Pancreas (tissue), 10 donors: ENCODE data around the gene ST6GAL1. TPM values are rescaled to one million over a fixed set of nuclear protein-coding genes. Genes with fewer than 3 reads are reported as not detected.
"Not testable (repeated sequence)": the region's sequence is repeated elsewhere in the genome, so short reads cannot be mapped to it uniquely, and the experiment has no call there.

ENCODE experiments used
- ATAC-seq, 4 donors: fragments of 200-7000 bp; cut with Tn5 transposase; one replicate each; pipeline versions ENCODE4 v1.8.0 to v1.9.1; 2020; ENCODE audit warnings: mild to moderate bottlenecking in 4 of 4, moderate library complexity in 4 of 4
- DNase-seq, 6 donors: peaks; one replicate each; pipeline ENCODE4 v3.0.0-alpha.2; 2020
- FAIRE-seq: peaks from 2 replicates; lab custom pipeline; 2012; peaks lifted over from hg19 to GRCh38; lab: Jason Lieb, UNC
- H3K27ac ChIP-seq, 4 donors: fragments of 200-600 bp; sonication (generic); 1 replicate in 3 of 4; 2 replicates in 1 of 4; pipeline versions ENCODE4 v1.5.0 to v1.8.0; 2020
- H3K27me3 ChIP-seq, 4 donors: fragments of 200-600 bp; one replicate each; pipeline ENCODE4 v1.8.0; 2021
- H3K36me3 ChIP-seq, 3 donors: fragments of 200-600 bp; sonication (generic) in 1 of 3; one replicate each; pipeline versions ENCODE4 v1.5.0 to v1.8.0; 2020 to 2021
- H3K4me1 ChIP-seq, 3 donors: fragments of 200-600 bp; one replicate each; pipeline ENCODE4 v1.8.0; 2021
- H3K4me3 ChIP-seq, 4 donors: fragments of 200-600 bp; sonication (generic) in 2 of 4; one replicate each; pipeline versions ENCODE4 v1.5.0 to v1.8.0; 2020 to 2021
- H3K9me3 ChIP-seq, 4 donors: fragments of 200-600 bp; one replicate each; pipeline ENCODE4 v1.8.0; 2021
- WGBS, 2 donors: extraction: QIAGEN DNeasy Blood & Tissue Kit; methylation state at CpG; one replicate each; pipeline ENCODE4 v1.1.7; 2013; 5-methylcytosine and 5-hydroxymethylcytosine counted together
- intact Hi-C, 3 donors: fragments of 100-400 bp; cut with DNase I; formaldehyde crosslinking; loops; one replicate each; pipeline versions ENCODE4 v1.11.1 to v1.14.2; 2022
- polyA plus RNA-seq, 2 donors: library from polyadenylated mRNA; stranded (reverse); fragments of 200-250 nt; gene quantifications; one replicate each; pipeline ENCODE4 v1.2.3, GENCODE V29; 2013
- total RNA-seq, 6 donors: library from RNA; stranded (reverse); fragmentation: NEBNext Ultra II Directional in 4 of 6; extraction: Animal tissue kit (Norgen Biotek cat#: 25700) in 4 of 6; gene quantifications; one replicate each; pipeline versions ENCODE4 v1.2.1 to v1.2.4, GENCODE V29; 2021 to 2023
- TF ChIP-seq, protein P1 (sequence below), 4 donors: fragments of 200-600 bp; sonication (generic) in 3 of 4; IDR thresholded peaks; one replicate each; pipeline versions ENCODE4 v1.5.0 to v1.8.0; 2021; ENCODE audit warnings: antibody characterized with exemption in 4 of 4
- donor health status: healthy with polysubstance abuse.
- donor health status: DM: no; HTN: no; CAD: no; lungs with moderate emphysema.
- donor health status: DM: no; HTN: no; CAD: no.
- donor health status: control.
- donor health status: control.
- donor health status: Bipolar disorder and iron deficiency.
- donor health status: DM: yes; HTN: yes; CAD: no.
- donor health status: DM: no; HTN: no; CAD: no.
- donor health status: DM: no; HTN: no; CAD: no.
- donor health status: DM: yes; HTN: yes; CAD: no.

Gene ST6GAL1
- total and polyA plus RNA-seq, 8 donors: 4.8 to 36.6 (median 8.3) TPM

GRCh38 chr3:187002915-187003314 lies 72.6 kb downstream of the ST6GAL1 start:
- WGBS, 2 donors: 90 to 96% methylated on average over 4 of the region's 4 CpGs
- no peaks in the 10 kb centered on the region for H3K36me3 ChIP-seq
- no peaks in the 10 kb centered on the region for H3K27me3 ChIP-seq
- DNase-seq: no peak
- H3K9me3 ChIP-seq: no peaks in the 10 kb centered on the region
- ATAC-seq: no peak
- no peaks in the 10 kb centered on the region for H3K4me1 ChIP-seq
- FAIRE-seq: no peak
- H3K27ac ChIP-seq: no peak overlapping the region
- H3K4me3 ChIP-seq: no peak overlapping the region
- intact Hi-C loops: no loop called here
- TF ChIP-seq, protein P1, sequence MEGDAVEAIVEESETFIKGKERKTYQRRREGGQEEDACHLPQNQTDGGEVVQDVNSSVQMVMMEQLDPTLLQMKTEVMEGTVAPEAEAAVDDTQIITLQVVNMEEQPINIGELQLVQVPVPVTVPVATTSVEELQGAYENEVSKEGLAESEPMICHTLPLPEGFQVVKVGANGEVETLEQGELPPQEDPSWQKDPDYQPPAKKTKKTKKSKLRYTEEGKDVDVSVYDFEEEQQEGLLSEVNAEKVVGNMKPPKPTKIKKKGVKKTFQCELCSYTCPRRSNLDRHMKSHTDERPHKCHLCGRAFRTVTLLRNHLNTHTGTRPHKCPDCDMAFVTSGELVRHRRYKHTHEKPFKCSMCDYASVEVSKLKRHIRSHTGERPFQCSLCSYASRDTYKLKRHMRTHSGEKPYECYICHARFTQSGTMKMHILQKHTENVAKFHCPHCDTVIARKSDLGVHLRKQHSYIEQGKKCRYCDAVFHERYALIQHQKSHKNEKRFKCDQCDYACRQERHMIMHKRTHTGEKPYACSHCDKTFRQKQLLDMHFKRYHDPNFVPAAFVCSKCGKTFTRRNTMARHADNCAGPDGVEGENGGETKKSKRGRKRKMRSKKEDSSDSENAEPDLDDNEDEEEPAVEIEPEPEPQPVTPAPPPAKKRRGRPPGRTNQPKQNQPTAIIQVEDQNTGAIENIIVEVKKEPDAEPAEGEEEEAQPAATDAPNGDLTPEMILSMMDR (IDR thresholded peaks at IDR 0.05): no peak

DNA sequence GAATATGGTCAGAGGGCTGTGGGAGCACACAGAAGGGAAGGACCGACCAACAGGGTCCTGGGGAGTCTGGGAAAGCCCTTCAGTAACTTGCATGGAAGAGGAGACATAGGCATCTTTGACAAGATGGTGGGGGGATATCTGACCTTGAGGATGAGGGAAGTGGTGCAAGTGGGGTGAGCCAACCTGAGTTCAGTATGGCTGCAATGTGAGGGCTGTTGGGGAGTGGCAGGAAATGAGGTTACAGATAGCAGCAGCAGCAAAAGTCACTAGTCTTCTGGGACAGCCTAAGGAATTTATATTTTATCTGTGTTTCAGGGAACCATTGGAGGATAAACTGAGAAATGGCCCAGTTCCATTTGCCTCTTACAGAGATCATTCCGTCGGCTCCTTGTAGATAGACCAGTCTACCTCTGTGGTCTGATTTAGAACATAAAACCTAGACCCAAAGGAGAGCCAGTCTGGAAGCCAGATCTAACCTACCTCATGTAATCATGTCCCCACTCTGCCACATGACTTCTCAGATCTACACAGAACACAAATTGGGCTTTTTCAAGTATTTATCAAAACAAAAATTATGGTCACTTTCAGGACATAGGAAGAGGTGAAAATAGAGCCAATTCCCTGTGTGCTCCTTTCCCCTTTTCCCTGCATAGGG lies 75.6 kb downstream of the ST6GAL1 start:
- H3K4me1 ChIP-seq: no peaks in the 10 kb centered on the region
- no peaks in the 10 kb centered on the region for H3K36me3 ChIP-seq
- TF ChIP-seq, protein P1 (IDR thresholded peaks at IDR 0.05): no peak
- no peak overlapping the region for H3K4me3 ChIP-seq
- DNase-seq (no peak), ATAC-seq (no peak), FAIRE-seq (no peak)
- H3K27me3 ChIP-seq: no peaks in the 10 kb centered on the region
- peaks cover 0 to 3% (median 0%) of the 10 kb centered on the region in 4 donors for H3K9me3 ChIP-seq
- 50 to 91% methylated on average over 3 of the region's 3 CpGs for WGBS, 2 donors
- intact Hi-C loops: no loop called here
- H3K27ac ChIP-seq: no peak overlapping the region

DNA sequence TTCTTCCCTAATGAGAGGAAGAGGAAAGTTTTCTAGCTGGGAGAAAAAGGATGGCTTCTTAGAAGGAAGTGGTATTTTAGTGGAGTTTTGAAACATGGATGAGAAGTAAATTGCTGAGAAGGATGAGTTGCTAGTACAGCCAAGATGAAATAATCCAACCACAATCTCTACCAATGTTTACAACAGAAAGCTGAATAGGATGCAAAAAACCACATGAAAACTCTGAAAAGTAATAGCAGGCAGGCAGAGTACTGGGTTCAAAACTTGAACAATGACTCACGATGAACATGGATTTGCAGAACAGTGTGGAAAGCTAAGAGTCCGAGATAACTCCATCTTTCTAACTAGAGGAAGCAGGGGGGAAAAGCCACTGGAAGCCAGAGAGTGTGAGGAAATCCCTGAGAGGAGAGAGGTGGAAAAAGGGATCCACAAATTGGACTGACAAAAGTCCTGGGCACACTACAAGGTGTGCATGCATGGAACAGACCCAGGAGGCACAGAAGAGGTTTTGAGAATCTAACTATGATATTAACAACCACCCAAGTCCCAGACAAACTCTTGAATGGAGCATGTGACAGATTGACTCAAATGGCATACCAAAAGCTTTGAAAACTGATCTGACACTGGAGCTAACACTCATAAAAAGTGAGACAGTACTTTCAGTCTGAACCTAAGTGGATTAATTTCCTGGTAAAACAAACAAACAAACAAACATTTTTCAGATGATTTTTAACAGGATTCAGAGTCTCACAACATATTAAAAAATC lies 76.7 kb downstream of the ST6GAL1 start:
- FAIRE-seq: no peak
- WGBS, 2 donors: 57 to 88% methylated on average over 2 of the region's 2 CpGs
- H3K4me1 ChIP-seq: no peaks in the 10 kb centered on the region
- no peak for ATAC-seq
- no peaks in the 10 kb centered on the region for H3K27me3 ChIP-seq
- intact Hi-C loops: no loop called here
- H3K9me3 ChIP-seq: peaks cover 0 to 3% (median 0%) of the 10 kb centered on the region in 4 donors
- no peaks in the 10 kb centered on the region for H3K36me3 ChIP-seq
- H3K4me3 ChIP-seq: no peak overlapping the region
- no peak for DNase-seq
- H3K27ac ChIP-seq: no peak overlapping the region
- TF ChIP-seq, protein P1 (IDR thresholded peaks at IDR 0.05): no peak

GRCh38 chr3:187010382-187010781 lies 80.1 kb downstream of the ST6GAL1 start:
- DNase-seq, H3K4me1 ChIP-seq, H3K9me3 ChIP-seq, FAIRE-seq, H3K36me3 ChIP-seq, H3K27me3 ChIP-seq, H3K4me3 ChIP-seq, intact Hi-C loops, H3K27ac ChIP-seq, ATAC-seq: not testable (repeated sequence)
- 29 to 31% methylated on average over 3 of the region's 3 CpGs for WGBS, 2 donors

- H3K4me1 ChIP-seq: no peaks in the 10 kb centered on the region
- H3K9me3 ChIP-seq: peaks cover 0 to 3% (median 0%) of the 10 kb centered on the region in 4 donors
- peak in 2 of 4 donors; percentile 66 to 67 for ATAC-seq
- no peak for DNase-seq
- FAIRE-seq: no peak
- no peaks in the 10 kb centered on the region for H3K27me3 ChIP-seq
- peak overlapping the region in 2 of 4 donors; percentile 15 to 40 for H3K27ac ChIP-seq
- no peaks in the 10 kb centered on the region for H3K36me3 ChIP-seq
- WGBS, 2 donors: 80 to 90% methylated on average over 7 of the region's 7 CpGs
- H3K4me3 ChIP-seq: no peak overlapping the region
- TF ChIP-seq, protein P1 (IDR thresholded peaks at IDR 0.05): no peak
- intact Hi-C loops: no loop called here
These were observed 81.6 kb downstream of the ST6GAL1 start for GRCh38 chr3:187011915-187012314.
